ENCODE measurements around the gene ANKRD37. TPM values are rescaled to one million over a fixed set of nuclear protein-coding genes. Genes with fewer than 3 reads are reported as not detected.

The ANKRD37 gene
- total and polyA plus RNA-seq, 2 of the 8 experiments (the other 6 are each of a cell fraction or from before 2014, with no cell fraction given): 2.8 to 3.4 TPM

DNA sequence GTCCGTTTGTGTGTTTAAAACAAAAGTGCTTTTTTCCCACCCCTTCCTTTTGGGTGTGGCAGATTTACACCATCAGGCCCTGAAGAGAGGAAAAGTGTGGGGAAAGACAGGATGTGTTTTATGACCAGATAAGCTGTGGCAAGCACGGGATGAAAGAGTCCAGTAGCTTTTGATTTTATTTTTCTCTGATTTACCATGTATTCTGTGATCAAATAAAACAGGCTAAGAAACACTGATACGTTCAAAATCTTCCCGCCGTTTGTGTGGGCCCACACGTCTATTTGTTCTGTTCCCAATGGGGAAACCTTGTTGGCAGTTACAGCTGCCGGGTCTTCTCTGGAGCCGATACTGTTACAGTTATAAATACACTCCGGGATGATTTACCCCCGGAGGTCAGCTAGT, 11.7 kb upstream of the ANKRD37 start:
- no peak overlapping the region for H2AFZ ChIP-seq (ENCODE audit: low read length)
- H3K79me1 ChIP-seq (ENCODE audit: low read depth, low read length): no peaks in the 10 kb centered on the region
- H3K23me2 ChIP-seq (ENCODE audit: low read depth, low read length): no peaks in the 10 kb centered on the region; the same call in 1 of the 2 replicates
- DNase-seq (ENCODE audit: low read depth in 1 of 2, low spot score in 2 of 2) (no peak), FAIRE-seq (no peak)
- ChIA-PET POLR2A (ENCODE audit: partially characterized antibody) (interaction anchor here (1.2 to 5.5 kb wide), 2 partner anchors 12 to 20 kb away, joined by 4 to 25 read pairs; partner anchors contain the start of genes ANKRD37 and LRP2BP), CTCF (ENCODE audit: partially characterized antibody) (interaction anchor here (0.7 kb wide), 1 partner anchor 65 kb away, joined by 3 read pairs; no protein-coding TSS in a partner anchor)
- H3K23ac ChIP-seq (ENCODE audit: insufficient read length): no peak overlapping the region
- H2BK12ac ChIP-seq (ENCODE audit: low read depth, low read length): no peak overlapping the region
- H3K4me1 ChIP-seq (replicated peaks in 1 of 4; ENCODE audit: control insufficient read depth in 3 of 4, insufficient read depth in 4 of 4, low read length in 3 of 4): peaks cover 0 to 3% (median 0%) of the 10 kb centered on the region in 4 experiments; a peak in 1 of 7 replicates
- H2BK15ac ChIP-seq (ENCODE audit: low read length): no peak overlapping the region
- H2BK120ac ChIP-seq (replicated peaks; ENCODE audit: low read depth, low read length): no peak overlapping the region
- no peak overlapping the region for H3K18ac ChIP-seq (ENCODE audit: extremely low read depth, low read length)
- H3K27me3 ChIP-seq (replicated peaks in 1 of 4; ENCODE audit: control insufficient read depth in 3 of 4, extremely low read depth in 1 of 4, insufficient read depth in 3 of 4, low read length in 3 of 4): no peaks in the 10 kb centered on the region
- H2BK20ac ChIP-seq (ENCODE audit: low read length): no peak overlapping the region
- no peaks in the 10 kb centered on the region for H3K79me2 ChIP-seq (ENCODE audit: control insufficient read depth in 1 of 2, insufficient read depth in 2 of 2, low read length in 2 of 2)
- no peak overlapping the region for H4K5ac ChIP-seq (ENCODE audit: insufficient read length, low read depth, low read length)
- H3K9me3 ChIP-seq (ENCODE audit: insufficient read depth in 2 of 2, low read depth in 1 of 2, low read length in 1 of 2): peaks cover 0 to 7% of the 10 kb centered on the region in 2 experiments; a peak in 1 of 4 replicates
- no peak overlapping the region for H4K8ac ChIP-seq (ENCODE audit: extremely low read depth, insufficient read depth, low read length)
- no peaks in the 10 kb centered on the region for H4K20me1 ChIP-seq (replicated peaks in 1 of 2; ENCODE audit: control insufficient read depth in 1 of 2, insufficient read depth in 2 of 2, low read length in 2 of 2)
- no peak overlapping the region for H3K4me2 ChIP-seq (ENCODE audit: insufficient read depth in 1 of 2, low read depth in 2 of 2, low read length in 2 of 2)
- H2BK5ac ChIP-seq (ENCODE audit: low read depth, low read length): no peak overlapping the region
- H3K4ac ChIP-seq (replicated peaks; ENCODE audit: insufficient read length, low read depth, low read length): no peak overlapping the region
- peaks cover 0 to 4% (median 0%) of the 10 kb centered on the region in 4 experiments; a peak in 1 of 8 replicates for H3K36me3 ChIP-seq (ENCODE audit: control insufficient read depth in 2 of 4, insufficient read depth in 4 of 4, low read length in 3 of 4)
- H3K4me3 ChIP-seq (ENCODE audit: extremely low read depth in 1 of 4, insufficient read depth in 2 of 4, low read depth in 3 of 4, low read length in 4 of 4): no peak overlapping the region
- no peak overlapping the region for H3K9ac ChIP-seq (replicated peaks in 1 of 4; ENCODE audit: extremely low read depth in 1 of 4, low read depth in 3 of 4, low read length in 3 of 4)
- H3K27ac ChIP-seq (ENCODE audit: low read depth, low read length): no peak overlapping the region
- H3K14ac ChIP-seq (ENCODE audit: insufficient read length): no peak overlapping the region
- no peak overlapping the region for H4K91ac ChIP-seq (replicated peaks; ENCODE audit: insufficient read length, low read length)
- 88% methylated on average over 10 of the region's 10 CpGs; no CpG with 5 or more reads in 1 of the 2 experiments for WGBS, 2 experiments (ENCODE audit: extremely low coverage in 1 of 2, insufficient coverage in 1 of 2, insufficient read length in 1 of 2, insufficient replicate concordance in 2 of 2, low coverage in 1 of 2, low lambda C conversion rate in 2 of 2, missing lambda C conversion rate in 1 of 2)
- H2AK5ac ChIP-seq (ENCODE audit: low read depth, low read length): no peak overlapping the region
- no peak overlapping the region for H3K56ac ChIP-seq (replicated peaks; ENCODE audit: insufficient read length, low read depth, low read length)
- TF ChIP-seq GTF2F1 (IDR thresholded peaks at IDR 0.05; ENCODE audit: borderline replicate concordance, low read depth, low read length) (no peak), YY1 (IDR thresholded peaks at IDR 0.05; ENCODE audit: low read depth, low read length) (no peak)

Data from H1 (cell line).